Measurements from ENCODE around the gene PDGFRA. TPM values are rescaled to one million over a fixed set of nuclear protein-coding genes. Genes with fewer than 3 reads are reported as not detected.

PDGFRA gene
- total and polyA plus RNA-seq, 10 of the 15 experiments (the other 5 are each of a cell fraction or from before 2014, with no cell fraction given) = 0.01 to 0.28 (median 0.06) TPM; not detected in 5

DNA sequence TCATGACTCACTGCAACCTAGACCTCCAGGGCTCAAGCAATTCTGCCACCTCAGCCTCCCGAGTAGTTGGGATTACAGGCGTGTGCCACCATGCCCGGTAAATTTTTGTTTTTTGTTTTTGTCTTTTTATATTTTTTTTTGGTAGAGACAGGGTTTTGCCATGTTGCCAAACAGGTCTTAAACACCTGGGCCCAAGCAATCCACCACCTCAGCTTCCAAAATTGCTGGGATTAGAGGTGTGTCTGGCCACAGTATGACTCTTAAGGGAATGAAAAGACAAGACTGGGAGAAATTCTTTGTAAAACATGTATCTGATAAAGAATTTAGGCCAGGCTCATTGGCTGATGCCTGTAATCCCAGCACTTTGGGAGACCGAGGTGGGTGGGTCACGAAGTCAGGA is 29.2 kb upstream of the PDGFRA start (continued):
- TF ChIP-seq, protein P1, sequence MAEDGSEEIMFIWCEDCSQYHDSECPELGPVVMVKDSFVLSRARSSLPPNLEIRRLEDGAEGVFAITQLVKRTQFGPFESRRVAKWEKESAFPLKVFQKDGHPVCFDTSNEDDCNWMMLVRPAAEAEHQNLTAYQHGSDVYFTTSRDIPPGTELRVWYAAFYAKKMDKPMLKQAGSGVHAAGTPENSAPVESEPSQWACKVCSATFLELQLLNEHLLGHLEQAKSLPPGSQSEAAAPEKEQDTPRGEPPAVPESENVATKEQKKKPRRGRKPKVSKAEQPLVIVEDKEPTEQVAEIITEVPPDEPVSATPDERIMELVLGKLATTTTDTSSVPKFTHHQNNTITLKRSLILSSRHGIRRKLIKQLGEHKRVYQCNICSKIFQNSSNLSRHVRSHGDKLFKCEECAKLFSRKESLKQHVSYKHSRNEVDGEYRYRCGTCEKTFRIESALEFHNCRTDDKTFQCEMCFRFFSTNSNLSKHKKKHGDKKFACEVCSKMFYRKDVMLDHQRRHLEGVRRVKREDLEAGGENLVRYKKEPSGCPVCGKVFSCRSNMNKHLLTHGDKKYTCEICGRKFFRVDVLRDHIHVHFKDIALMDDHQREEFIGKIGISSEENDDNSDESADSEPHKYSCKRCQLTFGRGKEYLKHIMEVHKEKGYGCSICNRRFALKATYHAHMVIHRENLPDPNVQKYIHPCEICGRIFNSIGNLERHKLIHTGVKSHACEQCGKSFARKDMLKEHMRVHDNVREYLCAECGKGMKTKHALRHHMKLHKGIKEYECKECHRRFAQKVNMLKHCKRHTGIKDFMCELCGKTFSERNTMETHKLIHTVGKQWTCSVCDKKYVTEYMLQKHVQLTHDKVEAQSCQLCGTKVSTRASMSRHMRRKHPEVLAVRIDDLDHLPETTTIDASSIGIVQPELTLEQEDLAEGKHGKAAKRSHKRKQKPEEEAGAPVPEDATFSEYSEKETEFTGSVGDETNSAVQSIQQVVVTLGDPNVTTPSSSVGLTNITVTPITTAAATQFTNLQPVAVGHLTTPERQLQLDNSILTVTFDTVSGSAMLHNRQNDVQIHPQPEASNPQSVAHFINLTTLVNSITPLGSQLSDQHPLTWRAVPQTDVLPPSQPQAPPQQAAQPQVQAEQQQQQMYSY (CRISPR knock-in tag; IDR thresholded peaks at IDR 0.05) = no peak
- TF ChIP-seq BACH1 (IDR thresholded peaks at IDR 0.05; ENCODE audit: borderline replicate concordance) (no peak), EED (IDR thresholded peaks at IDR 0.05; ENCODE audit: low read depth) (no peak), SREBF2 (IDR thresholded peaks at IDR 0.05; ENCODE audit: low read length) (no peak), POLR2AphosphoS5 (IDR thresholded peaks at IDR 0.05; ENCODE audit: low read length) (no peak), GATAD2B (conservative IDR thresholded peaks at IDR 0.05; ENCODE audit: low read depth) (no peak), DPF2 (IDR thresholded peaks at IDR 0.05) (no peak)
- TF ChIP-seq, protein P2, sequence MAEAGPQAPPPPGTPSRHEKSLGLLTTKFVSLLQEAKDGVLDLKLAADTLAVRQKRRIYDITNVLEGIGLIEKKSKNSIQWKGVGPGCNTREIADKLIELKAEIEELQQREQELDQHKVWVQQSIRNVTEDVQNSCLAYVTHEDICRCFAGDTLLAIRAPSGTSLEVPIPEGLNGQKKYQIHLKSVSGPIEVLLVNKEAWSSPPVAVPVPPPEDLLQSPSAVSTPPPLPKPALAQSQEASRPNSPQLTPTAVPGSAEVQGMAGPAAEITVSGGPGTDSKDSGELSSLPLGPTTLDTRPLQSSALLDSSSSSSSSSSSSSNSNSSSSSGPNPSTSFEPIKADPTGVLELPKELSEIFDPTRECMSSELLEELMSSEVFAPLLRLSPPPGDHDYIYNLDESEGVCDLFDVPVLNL (IDR thresholded peaks at IDR 0.05; ENCODE audit: low read depth, low read length) = no peak

DNA sequence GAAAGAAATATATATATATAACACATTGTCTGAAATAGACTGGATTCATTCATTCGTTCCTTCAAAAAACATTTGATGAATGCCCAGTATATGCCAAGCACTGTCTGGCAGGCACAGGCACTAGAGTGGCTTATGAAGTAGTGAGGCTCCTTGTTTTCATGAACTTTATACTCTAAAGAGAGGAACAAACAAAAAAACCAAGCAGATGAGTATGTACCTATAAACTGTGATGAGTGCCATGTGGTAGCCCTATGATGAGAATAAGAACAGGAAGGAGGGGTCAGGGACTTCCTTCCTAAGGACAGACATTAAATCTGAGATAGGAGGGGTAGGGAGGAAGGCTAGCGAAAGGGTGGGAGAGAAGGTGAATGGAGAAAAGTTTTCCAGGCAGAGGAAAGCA is 19.5 kb upstream of the PDGFRA start:
- Histone ChIP-seq H3K27ac (ENCODE audit: control insufficient read depth, insufficient read depth) (no peak overlapping the region), H3K9me3 (replicated peaks; ENCODE audit: control insufficient read depth, insufficient read depth, low read length) (no peaks in the 10 kb centered on the region), H3K4me3 (no peak overlapping the region), H3K27me3 (replicated peaks in 1 of 2; ENCODE audit: control insufficient read depth in 2 of 2, insufficient read depth in 2 of 2, low read length in 1 of 2) (no peaks in the 10 kb centered on the region; a peak in 2 of 4 replicates), H3K4me2 (ENCODE audit: control insufficient read depth, insufficient read depth) (no peak overlapping the region), H3K36me3 (ENCODE audit: control insufficient read depth in 2 of 2, insufficient read depth in 2 of 2, low read length in 1 of 2) (no peaks in the 10 kb centered on the region), H2AFZ (ENCODE audit: control insufficient read depth, low read depth, low read length) (no peak overlapping the region), H4K20me1 (ENCODE audit: control insufficient read depth, insufficient read depth) (no peaks in the 10 kb centered on the region), H3K79me2 (ENCODE audit: control insufficient read depth, insufficient read depth, low read length) (no peaks in the 10 kb centered on the region), H3K4me1 (ENCODE audit: control insufficient read depth, insufficient read depth, low read length) (no peaks in the 10 kb centered on the region), H3K9ac (ENCODE audit: control insufficient read depth, insufficient read depth, low read length) (no peak overlapping the region)
- WGBS (ENCODE audit: insufficient coverage, insufficient replicate concordance, low lambda C conversion rate, missing lambda C conversion rate) = 9% methylated on average over 2 of the region's 2 CpGs
- CTCF ChIA-PET = no interaction called here
- intact Hi-C loops (cut with micrococcal nuclease; ENCODE audit: unreplicated experiment) = no loop called here
- BruUV-seq (replicated peaks) = no TSS peak
- SMC1A ChIA-PET (ENCODE audit: uncharacterized antibody, unreplicated experiment) = interaction anchor here (0.7 to 0.9 kb wide), 2 partner anchors 266 to 280 kb away, joined by 3 to 4 read pairs; no protein-coding TSS in a partner anchor
- DNase-seq (ENCODE audit: low read depth, low spot score) = no peak
- RAD21 ChIA-PET (ENCODE audit: unreplicated experiment) = no interaction called here
- no peak for FAIRE-seq
- no peak for ATAC-seq
- POLR2A ChIA-PET = no interaction called here
- in situ Hi-C loops (cut with MboI) = loop anchor here (10.0 kb wide), 1 partner anchor 725 kb away; no protein-coding TSS in a partner anchor
- TF ChIP-seq SMC3 (IDR thresholded peaks at IDR 0.05; ENCODE audit: borderline replicate concordance, low read length) = no peak
- TF ChIP-seq, protein P3, sequence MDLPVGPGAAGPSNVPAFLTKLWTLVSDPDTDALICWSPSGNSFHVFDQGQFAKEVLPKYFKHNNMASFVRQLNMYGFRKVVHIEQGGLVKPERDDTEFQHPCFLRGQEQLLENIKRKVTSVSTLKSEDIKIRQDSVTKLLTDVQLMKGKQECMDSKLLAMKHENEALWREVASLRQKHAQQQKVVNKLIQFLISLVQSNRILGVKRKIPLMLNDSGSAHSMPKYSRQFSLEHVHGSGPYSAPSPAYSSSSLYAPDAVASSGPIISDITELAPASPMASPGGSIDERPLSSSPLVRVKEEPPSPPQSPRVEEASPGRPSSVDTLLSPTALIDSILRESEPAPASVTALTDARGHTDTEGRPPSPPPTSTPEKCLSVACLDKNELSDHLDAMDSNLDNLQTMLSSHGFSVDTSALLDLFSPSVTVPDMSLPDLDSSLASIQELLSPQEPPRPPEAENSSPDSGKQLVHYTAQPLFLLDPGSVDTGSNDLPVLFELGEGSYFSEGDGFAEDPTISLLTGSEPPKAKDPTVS (IDR thresholded peaks at IDR 0.05; ENCODE audit: low read depth, low read length) = no peak
- TF ChIP-seq IKZF2 (IDR thresholded peaks at IDR 0.05) = no peak
- TF ChIP-seq POU2F2 (IDR thresholded peaks at IDR 0.05; ENCODE audit: borderline replicate concordance, low read depth, low read length) = no peak
- no peak for TF ChIP-seq SUZ12 (IDR thresholded peaks at IDR 0.05; ENCODE audit: unreplicated experiment)
- no peak for TF ChIP-seq IKZF1 (conservative IDR thresholded peaks at IDR 0.05)
- no peak for TF ChIP-seq TCF12 (IDR thresholded peaks at IDR 0.05; ENCODE audit: low read depth, low read length)
- TF ChIP-seq POLR2AphosphoS5 (IDR thresholded peaks at IDR 0.05; ENCODE audit: low read length) = no peak
- no peak for TF ChIP-seq NFYB (IDR thresholded peaks at IDR 0.05; ENCODE audit: insufficient read depth, low read depth, low read length)
- TF ChIP-seq HDGF (IDR thresholded peaks at IDR 0.05) = no peak
- TF ChIP-seq CBX5 (IDR thresholded peaks at IDR 0.05; ENCODE audit: low read depth) = no peak
- no peak for TF ChIP-seq ASH2L (IDR thresholded peaks at IDR 0.05; ENCODE audit: borderline replicate concordance, low read depth)
- no peak for TF ChIP-seq ZBED1 (IDR thresholded peaks at IDR 0.05; ENCODE audit: borderline replicate concordance)
- TF ChIP-seq HCFC1 (IDR thresholded peaks at IDR 0.05; ENCODE audit: low read length) = no peak
